GM19035 (cell line): ENCODE measurements around the gene ANKS4B.
"Not testable (repeated sequence)": the region's sequence is repeated elsewhere in the genome, so short reads cannot be mapped to it uniquely, and the experiment has no call there.

Experiments used
- ATAC-seq: cut with Tn5 transposase; IDR thresholded peaks from one replicate; pipeline ENCODE4 v1.9.1; 2021; ENCODE audit not compliant: unreplicated experiment

The ANKS4B gene, protein sequence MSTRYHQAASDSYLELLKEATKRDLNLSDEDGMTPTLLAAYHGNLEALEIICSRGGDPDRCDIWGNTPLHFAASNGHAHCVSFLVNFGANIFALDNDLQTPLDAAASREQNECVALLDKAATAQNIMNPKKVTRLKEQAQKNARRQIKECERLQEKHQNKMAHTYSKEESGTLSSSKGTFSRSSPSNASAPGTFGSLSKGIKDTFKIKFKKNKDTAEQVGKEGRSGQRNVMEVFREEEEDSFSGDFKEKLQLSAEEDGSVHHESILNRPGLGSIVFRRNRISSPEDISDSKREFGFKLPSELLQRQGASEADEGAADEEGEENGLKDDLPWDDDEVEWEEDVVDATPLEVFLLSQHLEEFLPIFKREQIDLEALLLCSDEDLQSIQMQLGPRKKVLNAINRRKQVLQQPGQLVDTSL

GRCh38 chr16:21233521-21234150, at the start of gene ANKS4B:
Gene ANKS4B, plus strand, starts transcription at chr16:21233699. Its CDS starts 39 bp downstream, at chr16:21233738.
- no peak for ATAC-seq

DNA sequence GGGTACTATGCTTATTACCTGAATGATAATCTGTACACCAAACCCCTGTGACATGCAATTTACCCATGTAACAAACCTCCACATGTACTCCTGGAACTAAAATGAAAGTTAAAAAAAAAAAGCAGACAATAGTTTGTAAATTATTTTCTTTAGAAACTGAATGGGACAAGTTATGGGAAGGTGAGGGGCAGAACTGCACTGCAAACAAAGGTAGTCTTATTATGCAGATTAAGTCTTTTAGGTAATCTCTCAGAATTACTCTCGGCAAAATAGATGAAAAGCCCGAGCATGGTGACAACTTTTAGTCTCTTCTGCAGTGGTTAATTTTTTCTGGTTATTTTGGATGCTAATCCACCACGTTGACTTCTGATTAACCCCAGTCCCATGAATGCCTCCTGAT, 49.5 kb upstream of the ANKS4B start:
- no peak for ATAC-seq

DNA sequence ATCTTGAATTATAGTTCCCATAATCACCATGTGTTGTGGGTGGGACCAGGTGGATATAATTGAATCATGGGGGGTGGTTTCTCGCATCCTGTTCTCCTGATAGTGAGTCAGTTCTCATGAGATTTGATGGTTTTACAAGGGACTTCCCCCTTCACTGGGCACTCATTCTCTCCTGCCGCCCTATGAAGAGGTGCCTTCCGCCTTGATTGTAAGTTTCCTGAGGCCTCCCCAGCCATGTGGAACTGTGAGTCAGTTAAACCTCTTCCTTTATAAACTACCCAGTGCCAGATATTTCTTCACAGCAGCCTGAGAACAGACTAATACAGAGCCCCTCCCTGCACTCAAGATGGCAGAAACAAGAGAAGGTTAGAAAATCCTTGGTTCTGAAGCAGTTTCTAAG, 48.7 kb upstream of the ANKS4B start:
- ATAC-seq = no peak

GRCh38 chr16:21185659-21186325, 47.7 kb upstream of the ANKS4B start:
- ATAC-seq = no peak

DNA sequence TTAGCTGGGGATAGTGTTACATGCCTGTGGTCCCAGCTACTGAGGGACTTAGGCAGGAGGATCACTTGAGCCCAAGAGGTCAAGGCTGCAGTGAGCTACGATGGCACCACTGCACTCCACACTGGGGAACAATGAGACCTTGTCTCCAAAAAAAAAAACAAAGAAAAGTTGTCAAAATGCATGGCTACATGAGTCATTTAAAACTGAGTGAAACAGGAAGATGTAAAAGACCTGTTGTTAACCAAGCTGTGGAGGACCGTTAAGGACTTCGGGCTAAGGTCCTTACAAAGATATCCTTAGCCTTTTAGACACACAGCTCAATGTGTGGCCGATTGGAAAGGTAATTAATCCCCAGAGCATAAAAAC, 47.2 kb upstream of the ANKS4B start:
- no peak for ATAC-seq

- no peak for ATAC-seq
These were observed 44.2 kb upstream of the ANKS4B start for GRCh38 chr16:21189311-21189710.

GRCh38 chr16:21190013-21190412, 43.5 kb upstream of the ANKS4B start:
- ATAC-seq = no peak

DNA sequence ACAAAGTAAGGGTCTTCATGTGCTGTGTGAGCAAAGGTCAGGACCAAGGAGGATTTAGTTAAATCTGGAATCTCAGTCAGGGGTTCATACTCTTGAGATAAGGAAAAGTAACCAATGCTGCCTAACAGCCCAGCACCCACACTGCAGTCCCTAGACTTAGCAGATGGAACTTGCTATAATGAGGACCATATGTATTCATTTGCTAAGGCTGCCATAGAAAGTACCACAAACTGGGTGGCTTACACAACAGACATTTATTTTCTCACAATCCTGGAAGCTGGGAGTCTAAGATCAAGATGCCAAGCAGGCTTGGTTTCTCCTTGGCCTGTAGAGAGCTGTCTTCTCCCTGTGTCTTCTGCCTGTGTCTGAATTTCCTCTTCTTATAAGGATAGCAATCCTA, 42.9 kb upstream of the ANKS4B start:
- ATAC-seq = no peak

DNA sequence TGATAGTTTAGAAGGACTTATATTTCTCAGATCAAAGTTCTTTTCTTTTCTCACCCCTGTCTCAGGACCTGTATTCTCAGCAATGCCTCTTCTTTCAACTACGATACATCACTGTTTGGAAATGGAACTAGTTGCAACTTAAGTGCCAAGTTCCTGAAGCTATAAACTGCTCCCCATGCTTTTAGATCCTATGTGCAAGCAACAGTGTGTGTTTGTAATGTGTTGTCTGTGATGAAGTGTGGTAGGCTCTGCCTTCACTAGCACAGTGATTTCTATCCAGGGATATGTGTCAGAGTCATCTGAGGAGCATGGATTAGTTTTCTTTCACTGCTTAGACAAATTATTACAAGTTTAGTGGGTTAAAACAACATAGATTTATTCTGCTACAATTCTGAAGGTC, 40.5 kb upstream of the ANKS4B start:
- no peak for ATAC-seq

GRCh38 chr16:21194771-21195301, 38.7 kb upstream of the ANKS4B start:
- ATAC-seq = no peak

DNA sequence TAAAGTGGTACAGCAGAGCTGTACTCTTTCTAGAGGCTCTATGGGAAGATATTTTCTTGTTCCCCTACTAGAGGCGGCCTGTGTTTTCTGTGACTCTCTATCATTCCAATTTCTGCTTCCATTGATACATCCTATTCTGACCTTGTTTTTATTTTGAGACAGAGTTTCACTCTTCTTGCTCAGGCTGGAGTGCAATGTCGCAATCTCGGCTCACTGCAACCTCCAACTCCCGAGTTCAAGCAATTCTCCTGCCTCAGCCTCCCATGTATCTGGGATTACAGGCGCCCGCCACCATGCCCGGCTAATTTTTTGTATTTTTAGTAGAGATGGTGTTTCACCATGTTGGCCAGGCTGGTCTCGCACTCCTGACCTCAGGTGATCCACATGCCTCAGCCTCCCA, 38.2 kb upstream of the ANKS4B start:
- ATAC-seq = not testable (repeated sequence)

- ATAC-seq = no peak
These were observed 36.4 kb upstream of the ANKS4B start for GRCh38 chr16:21197112-21197511.

GRCh38 chr16:21197621-21198020, 35.9 kb upstream of the ANKS4B start:
- no peak for ATAC-seq

GRCh38 chr16:21199607-21200218, 33.8 kb upstream of the ANKS4B start:
- ATAC-seq = no peak

GRCh38 chr16:21203155-21203797, 30.2 kb upstream of the ANKS4B start:
- no peak for ATAC-seq

DNA sequence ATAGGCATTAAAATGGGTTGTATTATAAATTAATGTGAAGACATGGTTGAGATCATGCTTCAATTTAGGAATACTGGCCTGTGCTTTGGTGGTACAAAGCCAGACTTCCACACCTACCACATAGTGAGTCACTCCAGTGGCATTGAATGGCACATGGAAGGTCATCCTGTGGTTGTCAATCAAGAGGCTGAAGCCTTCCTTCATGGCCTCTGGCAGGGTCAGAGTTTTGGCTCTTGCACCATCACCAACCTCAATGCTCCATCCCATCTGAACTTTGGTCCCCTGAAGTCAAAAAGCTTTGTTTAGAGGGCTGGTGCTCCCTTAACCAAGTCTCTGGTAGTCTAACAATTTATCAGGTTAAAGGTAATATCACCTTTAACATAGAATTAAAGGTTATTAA, 28.2 kb upstream of the ANKS4B start:
- ATAC-seq = no peak

DNA sequence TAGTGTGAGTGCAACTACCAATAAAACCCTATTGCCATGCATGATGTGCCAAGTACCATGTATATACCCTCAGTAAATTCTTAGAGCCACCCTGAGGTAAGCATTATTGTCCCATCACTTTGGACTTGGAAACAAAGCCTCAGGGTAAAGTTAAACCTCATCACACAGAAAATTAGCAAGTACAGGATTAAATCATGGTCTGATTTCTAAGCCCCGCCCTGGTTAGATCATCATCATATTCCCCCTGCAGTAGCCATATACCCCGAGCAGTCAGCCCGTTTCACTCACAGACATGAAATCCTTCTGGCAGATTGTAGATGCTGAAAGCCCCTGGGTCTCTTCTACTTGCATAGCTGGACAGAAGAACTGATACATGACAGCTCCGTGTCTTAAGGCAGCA, 26.9 kb upstream of the ANKS4B start:
- no peak for ATAC-seq

GRCh38 chr16:21208446-21209230, 24.9 kb upstream of the ANKS4B start:
- ATAC-seq = no peak

DNA sequence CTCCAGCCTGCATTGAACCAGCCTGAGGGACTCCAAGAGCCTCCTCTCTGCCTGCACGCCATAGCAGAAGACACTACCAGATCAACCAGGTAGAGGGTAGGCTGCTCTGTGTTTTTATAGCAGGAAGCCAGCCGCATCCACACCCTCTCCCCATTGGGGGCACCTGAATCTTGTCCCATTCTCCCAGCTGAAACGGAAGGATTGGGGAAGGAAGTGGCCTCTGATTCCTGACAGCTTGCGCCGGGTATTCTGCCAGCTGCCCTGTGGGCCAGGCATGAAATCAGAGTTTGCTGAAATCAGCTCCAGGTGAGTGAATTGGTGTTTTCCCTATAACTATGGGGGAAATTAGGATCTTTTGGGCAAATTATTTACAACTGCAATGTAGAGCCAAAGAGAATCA, 22.0 kb upstream of the ANKS4B start, which contains the start of gene ZP2:
ZP2 (minus strand) TSS at position 89 of the 400 bp plus-strand sequence; CDS start at position 62, 27 bp downstream.
- no peak for ATAC-seq

- ATAC-seq = no peak
These were observed 19.4 kb upstream of the ANKS4B start for GRCh38 chr16:21214086-21214485.
